Naive thymus-derived CD8-positive, alpha-beta T cell (primary cell): ENCODE measurements around the gene HIVEP1. TPM values are rescaled to one million over a fixed set of nuclear protein-coding genes. Genes with fewer than 3 reads are reported as not detected.

ENCODE experiments used
- ATAC-seq, 2 donors: fragments of 150-1000 bp; cut with Tn5 transposase in 1 of 2; sonication (Bioruptor Pico), chemical (Tn5 transposase) in 1 of 2; 1 replicate in 1 of 2; 2 replicates in 1 of 2; pipeline ENCODE4 v1.10.0; 2021; ENCODE audit warnings: mild to moderate bottlenecking in 2 of 2, moderate library complexity in 2 of 2
- POLR2A ChIA-PET: fragments of 350-600 bp; sonication (Branson Sonifier 250); formaldehyde crosslinking; loops from one replicate; lab custom pipeline; 2021; ENCODE audit warnings: antibody characterized with exemption; lab: Charles Lee
- DNase-seq, 10 donors: peaks; one replicate each; pipeline versions ENCODE4 v3.0.0 to v3.0.0-alpha.2; 2020 to 2022
- H3K27ac Mint-ChIP-seq, 10 donors: one replicate each; pipeline ENCODE4 v1.8.0; 2020 to 2022; ENCODE audit warnings: mild to moderate bottlenecking in 10 of 10, mixed read lengths in 10 of 10, moderate library complexity in 4 of 10, inconsistent platforms in 1 of 10
- H3K27me3 Mint-ChIP-seq, 5 donors: one replicate each; pipeline ENCODE4 v1.8.0; 2021 to 2022; ENCODE audit warnings: mixed read lengths in 5 of 5
- H3K36me3 Mint-ChIP-seq, 3 donors: one replicate each; pipeline ENCODE4 v1.8.0; 2020 to 2022; ENCODE audit warnings: mixed read lengths in 3 of 3, mild to moderate bottlenecking in 2 of 3, inconsistent platforms in 1 of 3
- H3K4me1 Mint-ChIP-seq, 4 donors: one replicate each; pipeline ENCODE4 v1.8.0; 2021 to 2022; ENCODE audit warnings: mixed read lengths in 4 of 4
- H3K4me3 Mint-ChIP-seq, 10 donors: one replicate each; pipeline ENCODE4 v1.8.0; 2020 to 2022; ENCODE audit warnings: mild to moderate bottlenecking in 10 of 10, mixed read lengths in 10 of 10, moderate library complexity in 6 of 10, inconsistent platforms in 1 of 10
- H3K9me3 Mint-ChIP-seq, 9 donors: one replicate each; pipeline ENCODE4 v1.8.0; 2020 to 2022; ENCODE audit warnings: mixed read lengths in 9 of 9, mild to moderate bottlenecking in 3 of 9, inconsistent platforms in 1 of 9, moderate library complexity in 1 of 9
- polyA plus RNA-seq, 3 donors: library from polyadenylated mRNA; unstranded; fragments of 300-500 nt; fragmentation: Illumina TruSeq; gene quantifications; one replicate each; pipeline ENCODE4 v1.2.3, GENCODE V29; 2021
- total RNA-seq, 8 experiments: library from RNA in 2 of 8; stranded (reverse) in 2 of 8; gene quantifications; one replicate each; pipeline ENCODE4 v1.2.3 and lab custom pipeline; 2021 to 2026

HIVEP1 gene
- total and polyA plus RNA-seq, 5 experiments from 2014 or later, result 6.5 to 32.6 (median 12.6) TPM

DNA sequence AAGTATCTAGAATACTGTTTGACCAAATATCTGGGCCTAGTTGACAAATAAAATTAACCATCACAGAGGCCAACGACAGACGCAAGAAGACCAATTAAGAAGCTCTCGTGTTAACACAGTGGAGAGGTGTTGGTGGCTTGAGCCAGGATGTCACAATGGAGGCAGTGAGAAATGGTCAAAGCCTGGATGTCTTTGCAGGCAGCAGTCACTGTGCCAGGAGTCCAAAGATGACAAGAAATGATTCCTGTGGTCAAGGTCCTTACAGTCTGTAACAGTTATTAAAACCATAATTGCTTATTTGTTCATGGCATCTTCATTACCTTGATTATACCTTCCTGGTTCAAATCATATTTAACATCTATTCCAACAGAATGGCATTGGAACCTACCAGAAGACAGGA is 186.7 kb downstream of the HIVEP1 start:
- Mint-ChIP-seq H3K9me3 (no peaks in the 10 kb centered on the region), H3K27ac (no peak overlapping the region), H3K4me1 (no peaks in the 10 kb centered on the region), H3K36me3 (peaks cover 0 to 4% (median 0%) of the 10 kb centered on the region in 3 donors), H3K27me3 (peaks cover 0 to 8% (median 0%) of the 10 kb centered on the region in 5 donors), H3K4me3 (no peak overlapping the region)
- POLR2A ChIA-PET, result no interaction called here
- DNase-seq (no peak), ATAC-seq (no peak)

DNA sequence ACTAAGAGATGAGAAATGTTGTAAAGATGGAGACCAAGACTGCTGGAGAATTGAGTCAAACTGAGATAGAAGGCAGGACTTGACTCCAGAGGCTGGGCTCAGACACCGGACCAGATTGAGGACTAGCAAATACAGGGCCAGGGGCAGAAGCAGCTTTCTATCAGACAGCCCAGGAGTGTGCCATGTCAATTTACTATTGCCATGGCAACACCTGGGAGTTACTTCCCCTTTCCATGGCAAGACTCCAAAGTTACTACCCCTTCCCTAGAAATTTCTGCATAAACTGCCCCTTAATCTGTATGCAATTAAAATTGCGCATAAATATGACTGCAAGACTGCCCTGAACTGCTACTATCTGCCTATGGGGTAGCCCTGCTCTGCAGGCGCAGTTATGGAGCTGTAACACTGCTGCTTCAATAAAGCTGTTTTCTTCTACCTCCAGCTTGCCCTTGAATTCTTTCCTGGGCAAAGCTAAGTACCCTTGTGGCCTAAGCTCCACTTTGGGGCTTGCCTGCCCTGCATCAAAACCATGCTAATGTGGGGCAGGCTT is 188.0 kb downstream of the HIVEP1 start:
- H3K27ac Mint-ChIP-seq, result no peak overlapping the region
- no peak overlapping the region for H3K4me3 Mint-ChIP-seq
- DNase-seq (no peak), ATAC-seq (no peak)
- H3K4me1 Mint-ChIP-seq, result no peaks in the 10 kb centered on the region
- peaks cover 0 to 14% (median 0%) of the 10 kb centered on the region in 5 donors for H3K27me3 Mint-ChIP-seq
- H3K9me3 Mint-ChIP-seq, result no peaks in the 10 kb centered on the region
- H3K36me3 Mint-ChIP-seq, result peaks cover 0 to 8% (median 0%) of the 10 kb centered on the region in 3 donors
- POLR2A ChIA-PET, result no interaction called here

DNA sequence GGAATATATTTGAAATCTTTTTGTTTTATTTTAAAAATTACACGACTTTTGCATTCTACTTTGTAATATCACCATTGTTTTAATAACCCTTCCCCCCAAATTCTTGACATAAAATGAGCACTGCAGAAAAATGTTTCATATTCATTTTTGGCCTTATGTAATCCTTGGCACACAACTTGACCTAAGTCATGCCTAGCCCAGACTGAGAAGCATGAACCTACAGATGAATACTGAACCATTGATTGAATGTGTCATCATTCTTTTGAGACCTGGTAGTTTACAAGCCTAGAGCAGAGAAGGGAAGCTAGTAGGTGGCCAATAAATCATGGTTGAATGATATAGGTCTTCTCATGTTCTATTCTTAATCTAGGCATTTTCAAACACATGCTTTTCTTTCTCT is 188.6 kb downstream of the HIVEP1 start:
- peaks cover 0 to 14% (median 0%) of the 10 kb centered on the region in 5 donors for H3K27me3 Mint-ChIP-seq
- ATAC-seq, result no peak
- H3K4me3 Mint-ChIP-seq, result no peak overlapping the region
- POLR2A ChIA-PET, result no interaction called here
- H3K27ac Mint-ChIP-seq, result no peak overlapping the region
- no peaks in the 10 kb centered on the region for H3K4me1 Mint-ChIP-seq
- peaks cover 0 to 8% (median 0%) of the 10 kb centered on the region in 3 donors for H3K36me3 Mint-ChIP-seq
- no peak for DNase-seq
- H3K9me3 Mint-ChIP-seq, result no peaks in the 10 kb centered on the region

DNA sequence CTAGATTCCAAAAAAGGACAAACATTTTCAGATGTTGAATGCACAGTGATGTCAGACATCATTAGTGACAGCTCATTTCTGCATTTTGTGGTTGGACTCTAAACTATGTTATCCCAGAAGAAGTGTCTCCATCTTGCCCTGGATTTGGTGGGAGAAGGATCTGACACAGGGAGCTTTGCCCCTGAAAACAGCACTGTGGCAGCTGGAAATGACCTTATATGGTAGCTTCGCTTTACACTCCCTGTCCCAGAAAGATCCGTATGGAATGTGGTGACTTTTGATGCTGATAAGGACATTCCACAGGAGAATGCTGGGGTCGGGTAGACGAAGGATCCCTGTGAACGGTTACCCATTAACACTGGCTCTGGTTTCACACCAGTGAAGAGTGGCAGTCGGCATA is 190.9 kb downstream of the HIVEP1 start:
- no peaks in the 10 kb centered on the region for H3K9me3 Mint-ChIP-seq
- no peaks in the 10 kb centered on the region for H3K4me1 Mint-ChIP-seq
- ATAC-seq, result no peak
- H3K4me3 Mint-ChIP-seq, result no peak overlapping the region
- no peak overlapping the region for H3K27ac Mint-ChIP-seq
- no peak for DNase-seq
- POLR2A ChIA-PET, result no interaction called here
- H3K27me3 Mint-ChIP-seq, result peaks cover 0 to 14% (median 0%) of the 10 kb centered on the region in 5 donors
- peaks cover 0 to 8% (median 0%) of the 10 kb centered on the region in 3 donors for H3K36me3 Mint-ChIP-seq

DNA sequence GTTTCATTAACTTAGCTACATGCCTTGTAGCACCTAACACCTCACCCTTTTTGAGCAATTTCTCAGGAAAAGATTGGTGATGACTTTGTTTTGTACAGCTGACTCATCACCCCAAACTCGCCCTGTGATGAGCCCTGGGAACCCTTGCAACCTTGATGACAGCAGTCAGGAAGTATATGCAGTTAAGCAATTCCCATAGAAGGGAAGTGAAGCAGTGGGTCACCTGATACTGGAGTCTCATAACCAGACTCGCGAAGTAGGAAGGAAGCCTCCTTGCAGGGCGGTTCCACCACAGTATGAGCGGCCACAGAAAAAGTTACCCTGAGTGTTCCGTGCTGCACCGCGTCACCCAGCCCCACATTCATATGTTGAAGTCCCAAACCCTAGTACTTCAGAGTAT is 196.1 kb downstream of the HIVEP1 start:
- Mint-ChIP-seq H3K4me1 (no peaks in the 10 kb centered on the region), H3K36me3 (peaks cover 0 to 4% (median 0%) of the 10 kb centered on the region in 3 donors), H3K4me3 (no peak overlapping the region), H3K27me3 (peaks cover 0 to 8% (median 0%) of the 10 kb centered on the region in 5 donors), H3K27ac (no peak overlapping the region), H3K9me3 (no peaks in the 10 kb centered on the region)
- ATAC-seq (no peak), DNase-seq (no peak)
- POLR2A ChIA-PET, result no interaction called here

DNA sequence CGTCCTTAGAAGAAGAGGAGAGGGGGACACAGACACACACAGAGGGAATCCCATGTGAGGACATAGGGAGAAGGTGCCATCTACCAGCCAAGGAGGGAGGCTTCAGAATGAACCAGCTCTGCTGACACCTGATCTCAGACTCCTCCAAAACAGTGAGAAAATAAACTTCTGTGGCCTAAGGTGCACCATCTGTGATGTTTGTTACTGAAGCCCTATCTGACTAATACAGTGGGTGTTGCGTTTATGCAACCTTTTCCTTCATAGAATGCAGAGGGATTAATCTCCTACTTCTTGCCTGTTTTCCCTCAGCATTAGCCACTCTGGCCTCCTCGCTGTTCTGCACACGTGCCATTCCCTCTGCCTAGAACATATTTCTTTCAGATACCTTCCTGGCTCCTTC is 196.6 kb downstream of the HIVEP1 start:
- no peak overlapping the region for H3K27ac Mint-ChIP-seq
- H3K4me1 Mint-ChIP-seq, result no peaks in the 10 kb centered on the region
- H3K9me3 Mint-ChIP-seq, result peaks cover 0 to 2% (median 0%) of the 10 kb centered on the region in 9 donors
- DNase-seq, result no peak
- no peak overlapping the region for H3K4me3 Mint-ChIP-seq
- H3K27me3 Mint-ChIP-seq, result peaks cover 0 to 6% (median 0%) of the 10 kb centered on the region in 5 donors
- ATAC-seq, result no peak
- POLR2A ChIA-PET, result no interaction called here
- H3K36me3 Mint-ChIP-seq, result peaks cover 0 to 4% (median 0%) of the 10 kb centered on the region in 3 donors

Other genes with a start within 250 kb of the HIVEP1 start
- 1 to 10 TPM; 5.0 to 7.4 TPM for gene ADTRP, start 233.5 kb upstream of the HIVEP1 start, total RNA-seq
- gene ADTRP, start 233.5 kb upstream of the HIVEP1 start, polyA plus RNA-seq, result 10 to 100 TPM in 1 of 3 donors, 1 to 10 TPM in 2; 2.3 to 14.0 (median 7.2) TPM